HG02885 (cell line): ENCODE data around the gene SLC25A13.
"Not testable (repeated sequence)": the region's sequence is repeated elsewhere in the genome, so short reads cannot be mapped to it uniquely, and the experiment has no call there.

ENCODE experiments used
- ATAC-seq: cut with Tn5 transposase; IDR thresholded peaks from one replicate; pipeline ENCODE4 v1.9.1; 2021; ENCODE audit warnings: mild to moderate bottlenecking; ENCODE audit not compliant: unreplicated experiment, poor library complexity

Gene SLC25A13

DNA sequence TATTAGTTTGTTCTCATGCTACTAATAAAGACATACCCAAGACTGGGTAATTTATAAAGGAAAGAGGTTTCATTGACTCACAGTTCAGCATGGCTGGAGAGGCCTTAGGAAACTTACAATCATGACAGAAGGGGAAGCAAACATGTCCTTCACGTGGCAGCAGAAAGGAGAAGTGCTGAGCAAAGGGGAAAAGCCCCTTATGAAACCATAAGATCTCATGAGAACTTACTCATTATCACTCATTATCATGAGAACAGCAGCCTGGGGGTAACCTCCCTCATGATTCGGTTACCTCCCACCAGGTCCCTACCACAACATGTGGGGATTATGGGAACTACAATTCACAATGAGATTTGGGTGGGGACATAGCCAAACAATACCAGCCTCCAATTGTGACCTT lies 4.9 kb upstream of the SLC25A13 start:
- not testable (repeated sequence) for ATAC-seq

DNA sequence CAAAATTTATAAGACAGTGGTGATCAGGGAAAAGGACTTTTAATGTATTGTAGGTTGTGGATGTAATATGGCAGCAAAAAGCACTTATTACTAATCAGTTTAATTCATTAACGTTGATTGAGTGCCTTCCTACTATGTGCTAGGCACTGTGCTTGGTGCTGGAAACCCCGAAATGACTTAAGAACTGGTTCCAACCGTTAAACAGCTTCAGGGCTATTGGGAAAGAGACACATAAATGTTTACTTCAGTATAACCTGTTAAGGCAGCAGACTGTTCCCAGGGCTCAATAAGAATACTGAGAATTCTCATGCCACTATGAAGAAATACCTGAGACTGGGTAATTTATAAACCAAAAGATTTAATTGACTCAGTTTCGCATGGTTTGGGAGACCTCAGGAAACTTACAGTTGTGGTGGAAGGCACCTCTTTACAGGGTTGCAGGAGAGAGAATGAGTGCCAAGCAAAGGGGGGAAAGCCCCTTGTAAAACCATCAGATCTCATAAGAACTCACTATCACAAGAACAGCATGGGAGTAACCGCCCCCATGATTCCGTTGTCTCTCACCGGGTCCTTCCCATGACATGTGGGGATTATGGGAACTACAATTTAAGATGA lies 1.1 kb upstream of the SLC25A13 start:
- no peak for ATAC-seq

DNA sequence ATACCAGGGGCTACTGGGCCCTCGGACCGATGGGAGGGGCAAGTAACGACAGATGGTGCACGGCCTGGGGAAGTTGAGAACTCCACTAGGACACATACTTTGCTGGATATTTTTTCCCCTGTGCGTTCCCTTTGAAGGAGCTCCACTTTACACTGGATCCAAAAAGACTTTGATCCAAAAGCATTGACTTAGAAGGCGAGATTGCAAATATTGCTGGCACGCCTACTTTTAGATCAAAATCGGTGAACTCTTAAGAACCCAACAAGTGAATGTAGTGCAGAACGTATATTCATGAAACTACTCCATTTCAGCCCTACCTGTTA lies 436 bp upstream of the SLC25A13 start:
- no peak for ATAC-seq

DNA sequence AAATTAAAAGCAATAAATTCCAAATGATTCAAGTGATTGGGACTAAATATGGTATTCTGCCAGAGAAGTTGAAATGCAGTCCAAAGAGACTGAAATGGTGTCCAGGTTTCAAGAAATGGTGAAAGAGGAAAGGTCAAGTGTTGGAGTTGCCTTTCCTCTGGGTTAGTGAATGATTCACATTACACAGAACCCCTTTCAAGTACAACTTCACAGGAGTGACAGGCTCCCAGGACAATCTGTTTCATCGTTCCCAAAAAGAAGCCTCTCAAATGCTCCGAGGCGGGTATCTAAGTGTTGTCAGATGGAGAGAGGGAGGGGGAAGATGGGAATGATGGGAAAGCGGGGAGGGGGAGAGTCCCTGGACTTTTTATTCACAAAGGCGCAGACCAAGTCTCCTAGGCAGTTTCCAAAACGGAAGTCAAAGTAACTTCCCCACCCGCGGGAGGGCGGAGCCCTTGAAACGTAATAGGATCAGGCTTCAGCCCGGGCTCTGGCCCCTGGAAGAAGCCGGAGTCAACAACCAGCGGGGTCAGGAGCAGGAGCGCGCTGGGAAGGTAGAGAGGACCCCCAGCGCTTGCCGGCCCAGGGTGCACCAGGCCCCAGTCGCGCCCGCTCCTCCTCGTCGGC lies 754 bp downstream of the SLC25A13 start:
- peak; percentile 46 for ATAC-seq

DNA sequence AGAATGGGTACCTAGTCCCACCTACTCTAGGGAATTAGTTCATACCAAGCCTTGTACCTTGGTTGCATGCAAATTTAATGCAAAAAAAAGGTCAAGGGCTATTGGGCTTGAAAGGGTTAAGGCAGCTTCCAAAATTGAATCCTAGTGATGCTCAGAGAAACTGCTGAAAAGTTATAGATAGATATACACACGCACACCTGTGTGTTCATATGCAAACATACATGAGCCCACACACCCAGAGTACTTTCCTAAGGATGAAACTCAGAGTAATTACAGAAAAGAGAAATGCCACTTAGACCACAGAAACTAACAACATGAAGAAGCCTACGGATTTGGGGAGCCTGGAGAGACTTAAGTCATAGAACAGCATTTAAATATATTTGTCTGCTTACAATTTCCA lies 1.5 kb downstream of the SLC25A13 start:
- peak; percentile 42 for ATAC-seq

DNA sequence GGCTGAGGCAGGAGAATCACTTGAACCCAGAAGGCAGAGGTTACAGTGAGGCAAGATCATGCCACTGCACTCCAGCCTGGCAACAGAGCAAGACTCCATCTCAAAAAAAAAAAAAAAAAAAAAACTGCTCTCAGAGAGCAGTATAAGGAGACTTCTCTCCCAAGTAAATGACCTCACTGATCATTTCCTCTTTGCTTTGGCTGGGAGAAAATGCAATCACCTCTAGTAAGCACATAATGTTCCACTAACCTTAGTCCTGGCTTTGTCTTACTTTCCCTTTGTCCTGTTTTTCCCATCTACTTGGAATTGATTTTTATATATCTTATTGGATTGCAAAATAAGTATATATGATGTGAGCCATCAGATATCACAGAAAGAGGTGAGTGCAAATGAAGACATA lies 2.5 kb downstream of the SLC25A13 start:
- ATAC-seq, result no peak

DNA sequence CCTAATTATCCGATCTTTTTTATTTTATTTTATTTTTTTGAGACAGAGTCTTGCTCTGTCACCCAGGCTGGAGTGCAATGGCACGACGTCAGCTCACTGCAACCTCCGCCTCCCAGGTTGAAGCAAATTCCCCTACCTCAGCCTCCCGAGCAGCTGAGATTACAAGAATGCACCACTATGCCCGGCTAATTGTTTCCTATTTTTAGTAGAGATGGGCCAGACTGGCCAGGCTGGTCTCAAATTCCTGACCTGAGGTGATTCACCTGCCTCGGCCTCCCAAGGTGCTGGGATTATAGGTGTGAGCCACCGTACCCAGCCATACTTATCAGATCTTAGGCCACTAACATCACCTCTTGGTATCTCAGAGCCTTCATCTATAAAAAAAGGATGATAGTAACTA lies 4.9 kb downstream of the SLC25A13 start:
- ATAC-seq, result no peak

DNA sequence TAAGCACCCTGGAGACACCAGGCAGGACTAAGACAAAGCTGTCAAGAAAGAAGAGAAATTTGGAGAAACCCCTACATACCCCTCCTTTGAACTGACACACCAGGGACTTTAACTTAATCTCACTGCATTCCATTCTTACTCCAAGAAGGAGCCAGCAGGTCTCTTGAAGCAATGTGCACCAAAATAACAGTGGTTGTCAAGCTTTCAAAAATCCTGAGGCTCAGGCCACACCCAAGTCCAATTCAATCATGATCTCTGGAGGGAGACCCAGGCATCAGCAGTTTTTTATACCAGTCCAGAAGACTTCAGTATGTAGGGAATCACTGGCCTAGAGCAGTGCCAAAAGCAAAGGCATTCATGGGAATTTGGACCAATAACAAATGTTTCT lies 6.8 kb downstream of the SLC25A13 start:
- no peak for ATAC-seq

DNA sequence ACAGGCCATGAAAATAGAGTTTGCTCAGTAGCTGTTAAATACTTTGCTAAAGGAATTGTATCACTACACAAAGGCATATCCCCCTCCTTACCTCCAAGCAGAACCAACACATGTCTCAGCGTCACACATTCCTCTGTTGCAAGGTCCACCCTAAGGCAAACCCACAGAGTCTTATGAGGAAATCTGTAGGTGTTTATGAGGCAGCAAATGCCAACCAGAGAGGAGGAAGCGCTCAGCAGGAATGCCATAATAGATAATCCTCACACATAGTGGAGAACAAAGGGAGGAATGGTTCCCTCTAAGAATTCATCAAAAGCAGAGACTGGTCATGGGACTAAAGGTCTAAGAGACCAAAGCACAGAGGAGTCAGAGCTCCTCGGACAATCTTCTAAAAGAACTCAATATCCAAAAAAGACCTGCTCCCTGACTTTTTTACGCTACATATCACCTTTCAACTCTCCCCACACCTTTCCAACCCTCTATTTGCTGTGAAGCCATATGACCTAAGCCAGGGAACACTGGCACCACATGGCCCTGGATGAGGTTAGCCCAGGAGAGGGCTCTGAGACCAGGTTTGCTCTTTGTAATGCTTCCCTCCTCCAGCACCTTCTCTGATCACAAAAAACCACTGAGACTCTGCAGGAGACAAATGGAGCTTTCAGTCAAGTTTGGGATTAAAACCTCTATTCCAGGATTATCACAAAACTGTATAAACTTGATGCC lies 7.3 kb downstream of the SLC25A13 start:
- ATAC-seq, result no peak

DNA sequence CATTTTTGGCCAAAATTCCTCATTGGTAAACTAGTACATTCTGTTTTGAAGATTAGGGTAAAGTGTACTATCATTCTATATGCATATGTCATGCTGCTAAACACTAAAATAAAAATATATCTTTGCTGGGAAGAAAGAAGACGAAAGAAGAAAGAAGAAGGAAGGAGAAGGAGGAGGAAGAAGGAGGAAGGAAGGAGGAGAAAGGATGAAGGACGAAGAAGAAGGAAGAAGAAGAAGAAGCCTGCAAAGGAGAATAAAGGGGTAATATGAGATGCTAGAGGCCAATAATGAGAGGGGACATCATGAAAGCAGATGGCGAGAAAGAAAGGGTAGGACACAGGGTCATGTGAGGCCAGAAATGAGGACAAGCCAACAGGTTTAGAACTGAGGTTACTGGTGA lies 8.0 kb downstream of the SLC25A13 start:
- ATAC-seq, result no peak

DNA sequence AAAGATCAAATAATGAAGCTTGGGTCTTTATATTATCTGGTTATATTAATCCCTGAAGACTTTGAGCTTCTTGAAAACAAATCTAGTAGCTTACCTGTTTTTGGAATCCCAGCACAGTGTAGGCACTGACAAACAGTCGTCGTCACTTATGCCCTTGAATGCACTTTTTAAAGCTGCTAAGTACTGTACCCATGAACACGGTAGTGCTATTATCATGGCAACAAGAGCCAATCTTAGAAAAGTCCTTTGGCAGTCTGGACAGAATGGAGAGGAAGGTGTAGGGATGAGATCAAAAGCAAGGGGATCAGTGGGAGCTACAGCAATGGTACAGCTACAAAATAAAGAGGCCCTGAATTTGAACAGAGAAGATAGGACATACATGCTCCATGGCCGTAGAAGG lies 9.4 kb downstream of the SLC25A13 start:
- no peak for ATAC-seq

DNA sequence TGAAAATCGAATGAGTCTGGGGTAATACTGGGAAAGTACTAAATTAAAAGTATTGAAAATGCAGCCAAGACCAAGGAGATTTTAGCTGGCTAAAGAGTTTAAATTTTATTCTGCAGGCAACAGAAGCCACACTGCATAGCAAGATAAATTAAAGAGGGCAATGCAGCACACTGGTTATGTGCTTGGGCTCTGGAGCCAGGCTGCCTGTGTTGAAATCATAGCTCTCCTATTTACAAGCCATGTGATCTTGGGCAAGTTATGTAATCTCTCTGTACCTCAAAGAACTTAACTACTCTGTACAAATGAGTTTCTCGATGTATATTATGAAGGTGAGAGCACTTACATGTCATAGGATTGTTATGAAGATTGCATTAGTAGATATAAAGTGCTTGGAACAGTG lies 9.9 kb downstream of the SLC25A13 start:
- ATAC-seq, result no peak

DNA sequence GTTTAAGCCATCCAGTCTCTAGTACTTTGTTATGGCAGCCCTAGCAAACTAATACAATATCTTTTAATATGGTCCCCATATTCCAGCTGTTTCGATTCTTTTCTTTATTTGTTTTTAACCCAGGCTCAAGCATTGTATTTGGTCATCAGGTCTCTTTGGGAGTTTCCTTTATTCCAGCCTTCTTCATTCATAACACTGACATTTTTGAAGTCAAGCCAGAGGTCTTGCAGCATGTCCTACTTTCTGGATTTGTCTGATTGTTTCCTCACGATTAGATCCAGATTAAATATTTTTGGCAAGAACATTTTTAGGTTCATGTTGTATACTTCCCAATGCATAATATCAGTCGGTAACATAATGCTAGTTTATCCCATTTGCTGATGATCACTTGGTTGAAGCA lies 11.8 kb downstream of the SLC25A13 start:
- ATAC-seq, result no peak

DNA sequence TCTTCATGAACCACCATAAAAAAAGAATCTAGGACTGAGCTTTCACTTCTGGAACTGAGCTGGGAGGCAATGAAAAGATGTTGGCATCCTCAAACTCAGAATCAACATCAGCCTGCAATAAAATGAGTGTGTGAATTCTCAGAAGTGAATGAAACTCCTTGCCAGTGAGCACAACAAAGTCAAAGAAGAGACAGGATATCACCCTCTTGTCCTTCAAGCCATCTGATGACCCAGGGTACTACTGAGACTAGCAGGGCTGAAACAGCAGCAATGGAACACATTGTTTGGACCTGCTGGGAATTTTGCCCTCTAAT lies 13.0 kb downstream of the SLC25A13 start:
- ATAC-seq, result no peak

DNA sequence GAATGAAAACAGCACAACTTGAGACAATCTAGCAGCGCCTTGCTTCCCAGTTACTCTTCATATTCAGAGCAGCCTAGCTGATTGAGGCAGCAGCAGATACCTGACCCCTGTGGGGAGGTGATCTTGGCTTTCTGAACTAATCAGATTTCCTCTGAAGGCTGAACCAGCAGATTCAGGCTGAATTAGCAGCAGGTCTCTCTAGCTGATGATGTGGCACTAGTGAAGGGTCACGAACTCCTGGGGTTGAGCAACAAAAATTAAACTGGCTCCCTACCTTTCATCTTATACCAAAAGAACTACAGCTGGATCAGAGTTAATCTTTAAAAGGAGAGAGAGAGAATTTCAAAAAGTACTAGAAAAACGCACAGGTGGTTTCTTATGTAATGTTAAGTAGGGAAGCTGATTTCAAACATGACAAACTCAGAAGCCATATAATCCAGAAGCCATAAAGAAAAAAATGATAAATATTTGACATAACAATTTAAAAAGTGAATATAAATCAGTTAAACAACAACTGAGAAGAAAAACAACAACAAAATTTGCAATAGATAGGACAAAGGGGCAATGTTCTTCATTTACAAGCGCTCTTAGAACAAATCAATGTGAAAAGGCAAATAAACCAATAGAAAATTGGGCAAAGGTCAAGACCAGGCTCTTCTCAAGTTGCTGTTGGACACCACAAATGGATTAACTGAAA lies 13.5 kb downstream of the SLC25A13 start:
- no peak for ATAC-seq

DNA sequence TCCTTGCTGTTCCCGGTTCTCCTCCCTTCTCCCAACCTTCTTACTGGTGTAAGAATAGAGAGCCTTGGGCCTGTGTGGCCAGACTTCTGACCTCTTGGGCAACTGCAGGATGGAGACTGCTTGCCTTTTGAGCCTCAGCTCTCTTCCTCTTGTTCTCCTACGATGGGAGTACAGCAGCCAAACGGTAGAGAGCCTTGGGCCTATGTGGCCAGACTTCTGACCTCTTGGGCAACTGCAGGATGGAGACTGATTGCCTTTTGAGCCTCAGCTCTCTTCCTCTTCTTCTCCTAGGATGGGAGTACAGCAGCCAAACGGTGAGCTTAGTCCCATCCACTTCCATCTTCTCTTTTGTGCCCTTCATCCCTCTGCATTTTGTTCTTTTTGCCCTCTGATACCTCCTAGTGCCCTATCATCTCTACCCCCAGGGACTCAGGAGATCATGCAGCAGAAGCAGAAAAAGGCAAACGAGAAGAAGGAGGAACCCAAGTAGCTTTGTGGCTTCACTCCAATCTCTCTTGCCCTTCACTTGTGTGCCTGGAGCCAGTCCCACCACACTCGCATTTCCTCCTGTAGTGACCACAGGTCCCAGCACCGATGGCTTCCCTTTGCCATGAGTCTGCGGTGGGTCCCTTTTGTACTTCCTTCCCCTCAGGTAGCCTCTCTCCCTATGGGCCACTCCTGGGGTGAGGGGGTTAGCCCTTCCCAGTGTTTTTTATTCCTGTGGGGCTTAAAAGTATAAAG lies 15.3 kb downstream of the SLC25A13 start:
- ATAC-seq, result no peak

DNA sequence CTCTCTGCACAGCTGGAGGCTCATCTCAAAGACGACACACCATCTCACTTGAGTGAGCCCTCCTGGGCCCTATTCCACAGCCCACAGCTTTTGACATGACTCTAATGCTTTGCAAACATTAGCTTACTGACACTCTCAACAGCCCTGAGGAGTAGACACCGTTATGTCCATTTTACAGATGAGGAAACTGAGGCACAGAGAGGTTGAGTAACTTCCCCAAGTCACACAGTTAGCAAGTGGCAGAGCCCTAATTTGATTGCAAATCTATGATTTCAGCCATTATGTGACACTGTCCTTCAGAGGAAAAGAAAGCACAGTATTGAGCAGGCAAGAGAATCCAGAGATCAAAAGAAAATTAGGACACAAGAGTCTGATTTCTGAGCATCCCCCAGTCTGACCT lies 16.0 kb downstream of the SLC25A13 start:
- ATAC-seq, result no peak

DNA sequence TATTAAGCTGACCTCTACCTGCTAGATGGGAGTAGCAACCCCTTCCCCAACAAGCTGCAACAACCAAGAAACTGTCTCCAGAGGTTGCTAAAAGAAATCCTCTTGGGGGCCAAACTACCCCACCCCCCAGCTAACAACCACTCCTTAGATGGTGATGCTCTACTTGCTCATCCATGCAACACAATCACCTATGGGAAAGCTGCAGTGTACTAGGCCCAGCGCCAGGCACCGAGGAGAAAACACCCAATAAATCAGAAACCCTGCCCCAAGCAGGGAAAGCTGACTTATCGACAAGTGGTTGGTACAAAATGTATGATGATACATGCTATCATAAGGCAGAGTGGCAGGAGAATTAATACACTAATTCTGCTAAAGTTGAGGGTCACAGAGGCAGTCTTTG lies 17.3 kb downstream of the SLC25A13 start:
- ATAC-seq, result no peak

DNA sequence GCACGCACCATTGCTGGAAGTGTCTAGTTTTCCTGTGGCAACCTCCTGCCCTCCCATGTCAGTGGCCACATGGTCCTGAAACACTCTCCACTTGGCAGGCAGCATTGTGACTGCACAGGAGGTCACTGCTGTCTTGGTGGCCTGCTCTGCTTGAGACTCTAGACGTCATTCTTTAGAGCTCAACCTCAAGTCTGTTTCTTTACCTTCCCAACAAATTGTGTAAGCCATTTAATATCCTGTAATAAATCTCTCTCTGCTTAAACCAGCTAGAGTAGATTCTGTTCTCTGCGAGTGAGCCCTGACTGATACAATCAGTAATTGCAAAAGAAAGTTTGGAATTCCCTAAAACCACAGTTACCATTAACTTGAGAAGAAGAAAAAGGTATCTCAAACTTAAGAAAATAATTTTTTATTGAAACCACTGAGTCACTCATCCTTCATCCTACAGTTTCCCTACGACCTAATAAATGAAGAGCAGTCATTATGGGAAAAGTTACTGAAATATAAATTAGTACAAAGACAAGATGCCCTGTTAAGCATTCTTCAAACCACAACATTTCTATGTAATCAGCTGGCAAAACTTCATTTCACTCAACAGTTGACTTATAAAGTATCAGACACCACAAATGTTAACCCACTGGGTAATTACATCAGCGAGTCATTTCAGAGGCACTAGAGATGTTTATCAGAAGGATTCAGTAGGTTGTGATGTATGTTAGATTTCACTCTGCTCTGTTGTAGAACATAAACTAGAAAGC lies 18.0 kb downstream of the SLC25A13 start:
- ATAC-seq, result no peak

DNA sequence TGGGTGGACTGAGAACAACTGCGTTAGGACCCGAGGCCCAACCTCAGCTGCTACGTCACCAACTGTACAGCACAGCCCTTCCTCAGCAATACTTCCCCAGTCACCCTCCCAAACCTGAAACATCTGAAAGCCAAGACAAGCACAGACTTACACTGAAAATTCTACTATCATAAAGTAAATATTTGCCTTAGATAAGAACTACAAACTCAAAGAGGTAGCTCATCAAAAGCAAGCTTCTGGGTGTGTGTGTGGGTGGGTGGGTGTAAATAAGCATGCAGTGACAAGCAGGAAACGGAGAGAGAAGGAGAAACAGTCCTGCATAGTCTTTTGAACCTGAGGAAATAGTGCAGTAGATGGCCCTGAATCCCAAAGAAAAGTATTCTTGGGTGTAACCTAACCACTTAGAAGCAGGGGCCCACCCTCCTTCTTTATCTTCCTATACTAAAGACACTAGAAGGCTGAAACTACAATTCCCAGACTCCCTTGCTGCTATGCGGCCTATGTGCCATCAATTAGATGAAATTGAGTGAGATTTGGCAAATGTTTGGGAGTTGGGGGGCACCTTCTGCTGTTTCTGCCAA lies 18.7 kb downstream of the SLC25A13 start:
- ATAC-seq, result no peak
